Gastrocnemius medialis (tissue), 4 donors: ENCODE data around the gene DUSP12.

Source experiments
- POLR2A ChIP-seq, 2 donors: fragments of 450-650 bp; IDR thresholded peaks; one replicate each; pipeline ENCODE4 v1.6.1; 2017; ENCODE audit warnings: antibody characterized with exemption in 2 of 2, mild to moderate bottlenecking in 2 of 2, moderate library complexity in 2 of 2
- TF ChIP-seq, protein P1 (sequence below), 5 experiments: fragments of 450-650 bp in 3 of 5; fragments of 200-600 bp in 2 of 5; sonication (generic) in 2 of 5; IDR thresholded peaks in 4 of 5; conservative IDR thresholded peaks in 1 of 5; 1 replicate in 4 of 5; 2 replicates in 1 of 5; pipeline ENCODE4 v1.5.1; 2016 to 2019; ENCODE audit warnings: antibody characterized with exemption in 5 of 5, mild to moderate bottlenecking in 3 of 5, moderate library complexity in 3 of 5

DNA sequence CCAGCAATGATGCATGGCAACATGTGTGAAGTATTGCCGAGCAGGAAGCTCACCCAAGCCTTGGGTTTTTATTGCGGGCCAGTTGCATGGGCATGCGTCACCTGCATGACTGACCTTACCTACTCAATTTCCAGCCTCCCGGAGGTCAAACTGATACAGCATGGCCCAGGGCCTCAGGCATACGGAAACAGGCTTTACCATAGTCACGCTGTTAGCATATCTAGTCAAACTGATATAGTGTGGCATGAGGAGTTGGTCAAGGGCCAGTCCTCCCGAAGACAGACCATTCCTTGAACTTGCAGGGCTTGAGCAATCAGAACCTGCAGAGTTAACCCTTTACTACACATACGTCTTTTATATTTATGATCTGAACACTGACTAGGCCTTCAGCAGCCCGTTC lies 6.4 kb upstream of the DUSP12 start:
- TF ChIP-seq, protein P1, sequence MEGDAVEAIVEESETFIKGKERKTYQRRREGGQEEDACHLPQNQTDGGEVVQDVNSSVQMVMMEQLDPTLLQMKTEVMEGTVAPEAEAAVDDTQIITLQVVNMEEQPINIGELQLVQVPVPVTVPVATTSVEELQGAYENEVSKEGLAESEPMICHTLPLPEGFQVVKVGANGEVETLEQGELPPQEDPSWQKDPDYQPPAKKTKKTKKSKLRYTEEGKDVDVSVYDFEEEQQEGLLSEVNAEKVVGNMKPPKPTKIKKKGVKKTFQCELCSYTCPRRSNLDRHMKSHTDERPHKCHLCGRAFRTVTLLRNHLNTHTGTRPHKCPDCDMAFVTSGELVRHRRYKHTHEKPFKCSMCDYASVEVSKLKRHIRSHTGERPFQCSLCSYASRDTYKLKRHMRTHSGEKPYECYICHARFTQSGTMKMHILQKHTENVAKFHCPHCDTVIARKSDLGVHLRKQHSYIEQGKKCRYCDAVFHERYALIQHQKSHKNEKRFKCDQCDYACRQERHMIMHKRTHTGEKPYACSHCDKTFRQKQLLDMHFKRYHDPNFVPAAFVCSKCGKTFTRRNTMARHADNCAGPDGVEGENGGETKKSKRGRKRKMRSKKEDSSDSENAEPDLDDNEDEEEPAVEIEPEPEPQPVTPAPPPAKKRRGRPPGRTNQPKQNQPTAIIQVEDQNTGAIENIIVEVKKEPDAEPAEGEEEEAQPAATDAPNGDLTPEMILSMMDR (IDR thresholded peaks at IDR 0.05 in 4 of 5, conservative IDR thresholded peaks at IDR 0.05 in 1 of 5): no peak
- no peak for TF ChIP-seq POLR2A (IDR thresholded peaks at IDR 0.05)
